Esophagus muscularis mucosa (tissue), 4 donors: Measurements from ENCODE around the gene CSTF3. TPM values are rescaled to one million over a fixed set of nuclear protein-coding genes. Genes with fewer than 3 reads are reported as not detected.
"Not testable (repeated sequence)": the region's sequence is repeated elsewhere in the genome, so short reads cannot be mapped to it uniquely, and the experiment has no call there.

ENCODE experiments used
- DNase-seq: peaks from one replicate; pipeline ENCODE4 v3.0.0-alpha.2; 2017; ENCODE audit errors: extremely low spot score
- H3K27ac ChIP-seq, 4 donors: fragments of 200-600 bp; sonication (generic); replicated peaks in 1 of 4; 1 replicate in 3 of 4; 2 replicates in 1 of 4; pipeline ENCODE4 v1.5.1; 2016 to 2019; ENCODE audit warnings: mild to moderate bottlenecking in 1 of 4
- H3K27me3 ChIP-seq, 4 donors: fragments of 200-600 bp; sonication (generic); one replicate each; pipeline versions ENCODE4 v1.5.1 to v1.6.0; 2016 to 2019
- H3K36me3 ChIP-seq, 4 donors: fragments of 200-600 bp; sonication (generic); one replicate each; pipeline ENCODE4 v1.5.1; 2016 to 2019
- H3K4me1 ChIP-seq, 4 donors: fragments of 200-600 bp; sonication (generic); one replicate each; pipeline ENCODE4 v1.5.1; 2016 to 2019
- H3K4me3 ChIP-seq, 4 donors: fragments of 200-600 bp; sonication (generic); 1 replicate in 2 of 4; 2 replicates in 2 of 4; pipeline ENCODE4 v1.5.1; 2016 to 2019; ENCODE audit warnings: mild to moderate bottlenecking in 4 of 4, moderate library complexity in 1 of 4
- H3K9me3 ChIP-seq, 4 donors: fragments of 200-600 bp; sonication (generic); 1 replicate in 3 of 4; 2 replicates in 1 of 4; pipeline ENCODE4 v1.5.1; 2016 to 2019
- CTCF ChIP-seq, 3 experiments: fragments of 200-600 bp in 2 of 3; fragments of 450-650 bp in 1 of 3; sonication (generic) in 2 of 3; IDR thresholded peaks; one replicate each; pipeline ENCODE4 v1.5.1; 2017 to 2019; ENCODE audit warnings: antibody characterized with exemption in 3 of 3, mild to moderate bottlenecking in 2 of 3, moderate library complexity in 1 of 3
- EP300 ChIP-seq: sonication (generic); formaldehyde crosslinking; IDR thresholded peaks from one replicate; pipeline ENCODE4 v1.6.1; 2017; ENCODE audit warnings: antibody characterized with exemption
- POLR2A ChIP-seq: fragments of 450-650 bp; IDR thresholded peaks from one replicate; pipeline ENCODE4 v1.6.1; 2017; ENCODE audit warnings: antibody characterized with exemption, moderate library complexity, mild to moderate bottlenecking, low read depth
- POLR2AphosphoS5 ChIP-seq, 2 donors: sonication (generic); formaldehyde crosslinking; IDR thresholded peaks; one replicate each; pipeline ENCODE4 v1.6.1; 2017; ENCODE audit warnings: antibody characterized with exemption in 2 of 2
- WGBS: methylation state at CpG from one replicate; pipeline ENCODE4 v1.1.5; 2018; 5-methylcytosine and 5-hydroxymethylcytosine counted together
- intact Hi-C: fragments of 100-400 bp; cut with DNase I; formaldehyde crosslinking; loops from one replicate; pipeline ENCODE4 v1.15.1; 2023
- total RNA-seq, 4 donors: library from RNA; depleted of rRNA; stranded (reverse); fragments of >200 nt; gene quantifications; one replicate each; pipeline versions ENCODE4 v1.1.0 to v1.2.1, GENCODE V29; 2016

The CSTF3 gene
- total RNA-seq, 4 donors from 2014 or later = 7.1 to 12.5 (median 9.5) TPM

DNA sequence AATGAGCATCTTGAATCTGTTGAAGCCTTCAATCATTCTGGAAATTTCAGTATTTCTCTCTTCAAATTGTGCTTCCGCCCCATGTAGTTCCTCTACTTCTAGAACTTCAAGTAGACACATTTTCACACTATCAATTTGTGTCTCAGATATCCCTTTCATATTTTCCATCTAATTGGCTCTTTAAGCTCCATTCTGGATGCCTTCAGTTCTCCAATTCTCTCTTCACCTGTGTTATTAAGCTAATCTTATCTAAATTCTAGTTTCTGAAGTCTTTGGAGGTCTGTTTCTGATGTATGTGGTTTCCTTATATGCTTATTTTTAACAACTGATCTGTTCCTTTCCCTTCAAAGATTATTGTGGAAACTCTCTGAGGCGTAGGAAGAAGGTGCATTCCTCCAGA, 36.3 kb downstream of the CSTF3 start:
- Histone ChIP-seq H3K4me3 (no peak overlapping the region), H3K4me1 (no peaks in the 10 kb centered on the region), H3K9me3 (no peaks in the 10 kb centered on the region), H3K36me3 (peaks cover 0 to 5% (median 0%) of the 10 kb centered on the region in 4 donors), H3K27me3 (no peaks in the 10 kb centered on the region), H3K27ac (no peak overlapping the region)
- intact Hi-C loops = no loop called here
- WGBS = 95% methylated on average over 2 of the region's 2 CpGs
- TF ChIP-seq POLR2AphosphoS5 (IDR thresholded peaks at IDR 0.05) = no peak
- no peak for TF ChIP-seq POLR2A
- TF ChIP-seq CTCF (IDR thresholded peaks at IDR 0.05) = no peak
- no peak for TF ChIP-seq EP300
- no peak for DNase-seq

DNA sequence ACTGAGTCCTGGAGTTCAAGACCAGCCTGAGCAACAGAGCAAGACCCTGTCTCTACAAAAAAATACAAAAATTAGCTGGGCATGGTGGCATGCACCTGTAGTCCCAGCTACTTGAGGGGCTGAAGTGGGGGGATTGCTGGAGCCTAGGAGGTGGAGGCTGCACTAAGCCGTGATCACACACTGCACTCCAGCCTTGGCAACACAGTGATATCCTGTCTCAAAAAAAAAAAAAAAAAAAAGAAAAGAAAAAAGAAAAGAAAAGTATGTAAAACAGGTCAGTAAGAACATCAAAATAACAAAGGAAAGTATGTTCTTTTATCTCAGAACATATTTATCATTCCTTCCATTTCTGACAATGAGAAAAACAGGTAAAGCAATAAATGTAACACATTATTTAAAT, 38.6 kb downstream of the CSTF3 start:
- DNase-seq = not testable (repeated sequence)

DNA sequence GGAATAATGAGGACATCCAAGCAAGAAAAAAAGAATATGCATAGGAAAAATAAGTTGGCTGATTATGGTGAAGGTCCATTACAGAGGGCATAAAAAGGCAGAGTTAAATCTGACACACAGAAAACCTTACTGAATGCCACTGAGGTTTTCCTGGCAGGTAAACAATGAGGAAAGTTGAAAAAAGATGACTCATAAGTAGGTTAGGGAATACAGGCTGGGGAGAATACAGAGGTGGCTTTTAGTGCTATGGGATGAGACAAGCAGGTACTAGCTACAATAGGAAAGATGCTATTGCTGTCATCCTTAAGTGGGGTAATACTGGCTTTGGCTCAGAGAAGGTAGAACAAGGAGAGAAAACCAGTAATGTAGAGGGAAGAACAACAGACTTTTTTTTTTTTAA, 44.7 kb downstream of the CSTF3 start:
- H3K36me3 ChIP-seq = no peaks in the 10 kb centered on the region
- H3K4me3 ChIP-seq = no peak overlapping the region
- H3K4me1 ChIP-seq = no peaks in the 10 kb centered on the region
- intact Hi-C loops = no loop called here
- no peaks in the 10 kb centered on the region for H3K9me3 ChIP-seq
- no peaks in the 10 kb centered on the region for H3K27me3 ChIP-seq
- H3K27ac ChIP-seq = no peak overlapping the region
- no peak for TF ChIP-seq POLR2AphosphoS5 (IDR thresholded peaks at IDR 0.05)
- TF ChIP-seq POLR2A = no peak
- TF ChIP-seq EP300 = no peak
- TF ChIP-seq CTCF (IDR thresholded peaks at IDR 0.05) = no peak
- no peak for DNase-seq

More for the DNA sequence above, 38.6 kb downstream of the CSTF3 start:
- H3K27me3 ChIP-seq, intact Hi-C loops, H3K4me3 ChIP-seq, H3K9me3 ChIP-seq, H3K4me1 ChIP-seq, H3K27ac ChIP-seq, H3K36me3 ChIP-seq: not testable (repeated sequence)
- 100% methylated on average over 1 of the region's 1 CpG for WGBS

GRCh38 chr11:33110083-33110482, 51.2 kb downstream of the CSTF3 start:
- intact Hi-C loops = no loop called here
- H3K4me3 ChIP-seq = no peak overlapping the region
- no peak for TF ChIP-seq EP300
- no peak for TF ChIP-seq POLR2AphosphoS5 (IDR thresholded peaks at IDR 0.05)
- TF ChIP-seq CTCF (IDR thresholded peaks at IDR 0.05) = no peak
- TF ChIP-seq POLR2A = no peak
- H3K36me3 ChIP-seq = peaks cover under 1 to 5% (median 1%) of the 10 kb centered on the region in 4 donors
- DNase-seq = no peak
- no peaks in the 10 kb centered on the region for H3K9me3 ChIP-seq
- no peaks in the 10 kb centered on the region for H3K27me3 ChIP-seq
- WGBS = 48% methylated on average over 1 of the region's 1 CpG
- H3K4me1 ChIP-seq = no peaks in the 10 kb centered on the region
- no peak overlapping the region for H3K27ac ChIP-seq

DNA sequence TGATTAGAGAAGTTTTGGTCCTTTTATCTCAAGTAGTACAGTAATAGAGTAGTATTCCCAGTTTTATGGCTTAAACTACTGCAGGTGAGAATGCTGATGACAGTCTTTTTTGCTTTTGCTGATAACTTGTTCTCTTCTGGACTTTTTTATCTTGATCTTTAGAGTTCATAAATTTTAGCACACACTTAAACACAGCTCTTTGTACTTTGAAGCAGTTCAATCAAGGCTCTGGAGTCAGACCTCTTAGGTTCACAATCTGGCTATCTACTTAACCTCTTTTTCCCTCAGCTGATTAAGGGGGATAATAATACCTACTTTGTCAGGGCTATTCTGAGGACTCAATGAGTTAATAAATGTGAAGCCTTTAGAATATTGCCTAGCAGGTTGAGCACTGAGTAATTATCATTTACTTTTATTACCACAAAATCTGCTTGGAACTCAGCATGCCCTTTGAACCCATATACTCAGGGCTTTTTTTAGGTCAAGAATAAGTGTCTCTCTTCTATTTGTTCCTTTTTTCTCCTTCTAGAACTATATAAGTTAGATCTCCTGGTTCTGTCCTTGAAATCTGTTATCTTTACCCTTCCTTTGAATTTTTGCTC, 51.9 kb downstream of the CSTF3 start:
- Histone ChIP-seq H3K27me3 (no peaks in the 10 kb centered on the region), H3K4me1 (no peaks in the 10 kb centered on the region), H3K4me3 (no peak overlapping the region), H3K27ac (no peak overlapping the region), H3K36me3 (peaks cover 4 to 11% (median 8%) of the 10 kb centered on the region in 4 donors), H3K9me3 (no peaks in the 10 kb centered on the region)
- DNase-seq = no peak
- intact Hi-C loops = no loop called here
- TF ChIP-seq POLR2AphosphoS5 (IDR thresholded peaks at IDR 0.05) (no peak), EP300 (no peak), CTCF (IDR thresholded peaks at IDR 0.05) (no peak), POLR2A (no peak)
